SK-N-SH (cell line): ENCODE measurements around the gene TSBP1.
"Not testable (repeated sequence)": the region's sequence is repeated elsewhere in the genome, so short reads cannot be mapped to it uniquely, and the experiment has no call there.

Experiments
- EP300 ChIP-seq, 2 experiments: IDR thresholded peaks; 2 replicates each; pipeline versions ENCODE4 v1.4.0 to v1.6.1; 2012; ENCODE audit warnings: borderline replicate concordance in 1 of 2, low read depth in 1 of 2, low read length in 1 of 2
- RAD21 ChIP-seq: IDR thresholded peaks from 2 replicates; pipeline ENCODE4 v1.6.1; 2012; ENCODE audit warnings: mild to moderate bottlenecking, low read length
- RXRA ChIP-seq: IDR thresholded peaks from 2 replicates; pipeline ENCODE4 v1.4.0; 2012; ENCODE audit warnings: low read depth, mild to moderate bottlenecking, borderline replicate concordance
- SMC3 ChIP-seq: IDR thresholded peaks from 2 replicates; pipeline ENCODE4 v1.6.1; 2012; ENCODE audit warnings: low read depth, low read length, improper control_type of control experiment
- TF ChIP-seq, protein P1 (sequence below): fragments of 200-600 bp; sonication (generic); IDR thresholded peaks from 2 replicates; pipeline ENCODE4 v1.6.1; 2017; ENCODE audit warnings: antibody characterized with exemption, mild to moderate bottlenecking, moderate library complexity

DNA sequence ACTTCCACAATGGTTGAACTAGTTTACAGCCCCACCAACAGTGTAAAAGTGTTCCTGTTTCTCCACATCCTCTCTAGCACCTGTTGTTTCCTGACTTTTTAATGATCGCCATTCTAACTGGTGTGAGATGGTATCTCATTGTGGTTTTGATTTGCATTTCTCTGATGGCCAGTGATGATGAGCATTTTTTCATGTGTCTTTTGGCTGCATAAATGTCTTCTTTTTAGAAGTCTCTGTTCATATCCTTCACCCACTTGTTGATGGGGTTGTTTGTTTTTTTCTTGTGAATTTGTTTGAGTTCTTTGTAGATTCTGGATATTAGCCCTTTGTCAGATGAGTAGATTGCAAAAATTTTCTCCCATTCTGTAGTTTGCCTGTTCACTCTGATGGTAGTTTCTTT is 12.5 kb downstream of the TSBP1 start:
- not testable (repeated sequence) for TF ChIP-seq RXRA; SMC3; EP300 (IDR thresholded peaks at IDR 0.05; ENCODE audit: borderline replicate concordance in 1 of 2, low read depth in 1 of 2, low read length in 1 of 2); RAD21
- TF ChIP-seq, protein P1, sequence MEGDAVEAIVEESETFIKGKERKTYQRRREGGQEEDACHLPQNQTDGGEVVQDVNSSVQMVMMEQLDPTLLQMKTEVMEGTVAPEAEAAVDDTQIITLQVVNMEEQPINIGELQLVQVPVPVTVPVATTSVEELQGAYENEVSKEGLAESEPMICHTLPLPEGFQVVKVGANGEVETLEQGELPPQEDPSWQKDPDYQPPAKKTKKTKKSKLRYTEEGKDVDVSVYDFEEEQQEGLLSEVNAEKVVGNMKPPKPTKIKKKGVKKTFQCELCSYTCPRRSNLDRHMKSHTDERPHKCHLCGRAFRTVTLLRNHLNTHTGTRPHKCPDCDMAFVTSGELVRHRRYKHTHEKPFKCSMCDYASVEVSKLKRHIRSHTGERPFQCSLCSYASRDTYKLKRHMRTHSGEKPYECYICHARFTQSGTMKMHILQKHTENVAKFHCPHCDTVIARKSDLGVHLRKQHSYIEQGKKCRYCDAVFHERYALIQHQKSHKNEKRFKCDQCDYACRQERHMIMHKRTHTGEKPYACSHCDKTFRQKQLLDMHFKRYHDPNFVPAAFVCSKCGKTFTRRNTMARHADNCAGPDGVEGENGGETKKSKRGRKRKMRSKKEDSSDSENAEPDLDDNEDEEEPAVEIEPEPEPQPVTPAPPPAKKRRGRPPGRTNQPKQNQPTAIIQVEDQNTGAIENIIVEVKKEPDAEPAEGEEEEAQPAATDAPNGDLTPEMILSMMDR, result not testable (repeated sequence)
